Activated CD8-positive, alpha-beta memory T cell treated with anti-CD3 and anti-CD28 coated beads, Interleukin-2, amount 50 U/mL, for 1 hour (primary cell): ENCODE measurements around the gene ALKAL2.

Source experiments
- DNase-seq: peaks from one replicate; pipeline ENCODE4 v3.0.0-alpha.2; 2020; ENCODE audit errors: extremely low read depth

Gene ALKAL2

GRCh38 chr2:246489-247144, 41.3 kb downstream of the ALKAL2 start:
- DNase-seq, result peak; percentile 4

GRCh38 chr2:244547-244946, 43.3 kb downstream of the ALKAL2 start:
- no peak for DNase-seq

DNA sequence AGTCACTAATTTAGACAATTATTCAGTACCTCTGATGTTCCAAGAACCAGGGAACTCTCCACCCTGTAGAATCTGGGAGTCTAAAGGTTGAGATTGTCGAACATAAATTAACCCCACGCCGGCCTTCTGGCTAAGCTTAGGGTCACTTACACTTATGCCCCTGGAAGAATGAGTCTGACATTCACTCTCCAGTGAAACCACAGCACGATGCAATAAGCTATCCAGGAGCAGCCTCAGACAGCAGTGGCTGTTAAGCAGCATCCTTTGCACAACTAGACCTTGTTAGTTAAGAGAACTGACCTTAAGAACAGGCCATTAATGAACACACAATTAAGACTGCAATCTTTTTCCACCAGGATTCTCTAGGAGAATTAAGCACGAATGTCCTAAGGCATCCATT, 49.0 kb downstream of the ALKAL2 start:
- no peak for DNase-seq

- no peak for DNase-seq
Observed at GRCh38 chr2:238431-238830, 49.5 kb downstream of the ALKAL2 start.

DNA sequence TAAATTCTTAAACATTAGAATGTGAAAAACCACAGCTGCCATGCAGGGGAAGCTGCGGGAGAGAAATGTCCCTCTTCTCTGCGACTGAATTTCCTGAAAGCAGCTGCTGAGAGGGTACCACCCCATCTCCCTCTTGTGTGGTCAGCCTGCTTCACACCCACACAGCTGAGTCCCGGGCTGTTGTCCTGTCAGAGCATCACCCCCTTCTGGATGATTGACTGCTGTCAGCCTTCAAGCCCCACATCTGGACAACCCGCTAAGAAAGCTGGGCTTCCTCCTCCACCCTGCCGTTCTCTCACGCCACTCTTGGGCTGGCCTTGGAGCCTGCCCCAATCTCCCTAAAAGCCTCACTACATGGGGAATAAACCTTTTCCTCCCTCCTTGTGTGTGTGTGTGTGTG, 50.0 kb downstream of the ALKAL2 start:
- no peak for DNase-seq

- DNase-seq, result no peak
Observed at GRCh38 chr2:236993-237539, 50.8 kb downstream of the ALKAL2 start.

GRCh38 chr2:234421-234820, 53.5 kb downstream of the ALKAL2 start:
- no peak for DNase-seq

DNA sequence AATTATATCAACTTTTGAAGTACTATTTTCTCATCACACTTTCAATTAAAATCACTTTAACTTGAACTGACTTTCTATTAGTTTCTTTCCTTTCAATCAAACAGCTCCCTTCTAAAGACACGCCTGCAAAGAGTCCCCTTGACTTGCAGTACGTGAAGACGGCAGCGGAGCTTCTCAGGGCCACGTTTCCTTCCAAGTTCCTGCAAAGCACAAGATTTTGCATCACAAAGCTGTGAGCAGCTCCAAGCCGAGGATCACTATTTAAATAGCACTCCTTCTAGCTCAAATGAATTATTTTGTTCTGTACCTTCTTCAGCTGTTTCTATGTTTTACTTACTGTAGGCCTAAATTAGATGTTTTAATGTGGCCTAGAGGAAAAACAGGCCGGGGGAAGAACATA, 54.9 kb downstream of the ALKAL2 start:
- no peak for DNase-seq

- DNase-seq, result no peak
Observed at GRCh38 chr2:231521-232185, 56.2 kb downstream of the ALKAL2 start.
